ENCODE results near the gene PROX1. TPM values are rescaled to one million over a fixed set of nuclear protein-coding genes. Genes with fewer than 3 reads are reported as not detected.

PROX1 gene
- total and polyA plus RNA-seq, 9 of the 15 experiments (the other 6 are each of a cell fraction or from before 2014, with no cell fraction given), result 0.14 to 0.22 TPM; not detected in 7

DNA sequence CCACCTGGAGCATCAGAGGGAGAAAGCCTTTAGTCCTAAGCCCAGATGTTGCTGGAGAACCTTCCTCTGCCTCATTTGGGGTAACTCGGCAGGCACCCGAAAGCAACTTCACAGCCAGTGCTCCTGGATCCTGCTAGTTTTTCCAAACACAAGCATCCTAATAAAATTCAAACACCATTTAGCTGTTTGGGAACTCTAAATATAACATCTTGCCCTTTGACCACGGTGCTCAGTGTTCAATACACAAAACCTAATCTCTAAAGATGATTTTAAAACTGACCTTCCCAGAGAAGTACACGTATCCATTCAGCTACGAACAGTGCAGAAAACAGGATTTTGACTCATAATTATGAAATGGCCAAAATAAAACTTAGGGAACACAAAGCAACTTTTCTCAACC lies 40.3 kb downstream of the PROX1 start:
- H3K9me1 ChIP-seq (ENCODE audit: control insufficient read depth, insufficient read depth, low read length), result no peaks in the 10 kb centered on the region
- no peak overlapping the region for H2AFZ ChIP-seq (ENCODE audit: low read depth, low read length)
- no peak overlapping the region for H3K4me3 ChIP-seq
- FAIRE-seq (no peak), ATAC-seq (no peak), DNase-seq (ENCODE audit: extremely low read depth in 1 of 4, low spot score in 3 of 4) (no peak)
- no peaks in the 10 kb centered on the region for H4K20me1 ChIP-seq (replicated peaks; ENCODE audit: control insufficient read depth, insufficient read depth, low read length)
- ChIA-PET CTCF (ENCODE audit: low intra/inter-chr PET ratio) (no interaction called here), POLR2A (no interaction called here)
- peaks cover 0 to 15% of the 10 kb centered on the region in 2 experiments; a peak in 3 of 5 replicates for H3K27me3 ChIP-seq (ENCODE audit: control insufficient read depth in 2 of 2, insufficient read depth in 2 of 2, low read length in 2 of 2)
- H3K4me2 ChIP-seq (ENCODE audit: insufficient read depth, low read length), result no peak overlapping the region
- no peak overlapping the region for H3K9ac ChIP-seq (ENCODE audit: insufficient read depth in 1 of 2, low read depth in 2 of 2, low read length in 2 of 2)
- TF ChIP-seq ZNF408 (CRISPR knock-in tag; IDR thresholded peaks at IDR 0.05; ENCODE audit: low read depth), result no peak
- TF ChIP-seq, protein P1, sequence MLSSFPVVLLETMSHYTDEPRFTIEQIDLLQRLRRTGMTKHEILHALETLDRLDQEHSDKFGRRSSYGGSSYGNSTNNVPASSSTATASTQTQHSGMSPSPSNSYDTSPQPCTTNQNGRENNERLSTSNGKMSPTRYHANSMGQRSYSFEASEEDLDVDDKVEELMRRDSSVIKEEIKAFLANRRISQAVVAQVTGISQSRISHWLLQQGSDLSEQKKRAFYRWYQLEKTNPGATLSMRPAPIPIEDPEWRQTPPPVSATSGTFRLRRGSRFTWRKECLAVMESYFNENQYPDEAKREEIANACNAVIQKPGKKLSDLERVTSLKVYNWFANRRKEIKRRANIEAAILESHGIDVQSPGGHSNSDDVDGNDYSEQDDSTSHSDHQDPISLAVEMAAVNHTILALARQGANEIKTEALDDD (IDR thresholded peaks at IDR 0.05), result no peak
- TF ChIP-seq, protein P2, sequence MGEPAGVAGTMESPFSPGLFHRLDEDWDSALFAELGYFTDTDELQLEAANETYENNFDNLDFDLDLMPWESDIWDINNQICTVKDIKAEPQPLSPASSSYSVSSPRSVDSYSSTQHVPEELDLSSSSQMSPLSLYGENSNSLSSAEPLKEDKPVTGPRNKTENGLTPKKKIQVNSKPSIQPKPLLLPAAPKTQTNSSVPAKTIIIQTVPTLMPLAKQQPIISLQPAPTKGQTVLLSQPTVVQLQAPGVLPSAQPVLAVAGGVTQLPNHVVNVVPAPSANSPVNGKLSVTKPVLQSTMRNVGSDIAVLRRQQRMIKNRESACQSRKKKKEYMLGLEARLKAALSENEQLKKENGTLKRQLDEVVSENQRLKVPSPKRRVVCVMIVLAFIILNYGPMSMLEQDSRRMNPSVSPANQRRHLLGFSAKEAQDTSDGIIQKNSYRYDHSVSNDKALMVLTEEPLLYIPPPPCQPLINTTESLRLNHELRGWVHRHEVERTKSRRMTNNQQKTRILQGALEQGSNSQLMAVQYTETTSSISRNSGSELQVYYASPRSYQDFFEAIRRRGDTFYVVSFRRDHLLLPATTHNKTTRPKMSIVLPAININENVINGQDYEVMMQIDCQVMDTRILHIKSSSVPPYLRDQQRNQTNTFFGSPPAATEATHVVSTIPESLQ (CRISPR knock-in tag; IDR thresholded peaks at IDR 0.05), result no peak
- TF ChIP-seq, protein P3, sequence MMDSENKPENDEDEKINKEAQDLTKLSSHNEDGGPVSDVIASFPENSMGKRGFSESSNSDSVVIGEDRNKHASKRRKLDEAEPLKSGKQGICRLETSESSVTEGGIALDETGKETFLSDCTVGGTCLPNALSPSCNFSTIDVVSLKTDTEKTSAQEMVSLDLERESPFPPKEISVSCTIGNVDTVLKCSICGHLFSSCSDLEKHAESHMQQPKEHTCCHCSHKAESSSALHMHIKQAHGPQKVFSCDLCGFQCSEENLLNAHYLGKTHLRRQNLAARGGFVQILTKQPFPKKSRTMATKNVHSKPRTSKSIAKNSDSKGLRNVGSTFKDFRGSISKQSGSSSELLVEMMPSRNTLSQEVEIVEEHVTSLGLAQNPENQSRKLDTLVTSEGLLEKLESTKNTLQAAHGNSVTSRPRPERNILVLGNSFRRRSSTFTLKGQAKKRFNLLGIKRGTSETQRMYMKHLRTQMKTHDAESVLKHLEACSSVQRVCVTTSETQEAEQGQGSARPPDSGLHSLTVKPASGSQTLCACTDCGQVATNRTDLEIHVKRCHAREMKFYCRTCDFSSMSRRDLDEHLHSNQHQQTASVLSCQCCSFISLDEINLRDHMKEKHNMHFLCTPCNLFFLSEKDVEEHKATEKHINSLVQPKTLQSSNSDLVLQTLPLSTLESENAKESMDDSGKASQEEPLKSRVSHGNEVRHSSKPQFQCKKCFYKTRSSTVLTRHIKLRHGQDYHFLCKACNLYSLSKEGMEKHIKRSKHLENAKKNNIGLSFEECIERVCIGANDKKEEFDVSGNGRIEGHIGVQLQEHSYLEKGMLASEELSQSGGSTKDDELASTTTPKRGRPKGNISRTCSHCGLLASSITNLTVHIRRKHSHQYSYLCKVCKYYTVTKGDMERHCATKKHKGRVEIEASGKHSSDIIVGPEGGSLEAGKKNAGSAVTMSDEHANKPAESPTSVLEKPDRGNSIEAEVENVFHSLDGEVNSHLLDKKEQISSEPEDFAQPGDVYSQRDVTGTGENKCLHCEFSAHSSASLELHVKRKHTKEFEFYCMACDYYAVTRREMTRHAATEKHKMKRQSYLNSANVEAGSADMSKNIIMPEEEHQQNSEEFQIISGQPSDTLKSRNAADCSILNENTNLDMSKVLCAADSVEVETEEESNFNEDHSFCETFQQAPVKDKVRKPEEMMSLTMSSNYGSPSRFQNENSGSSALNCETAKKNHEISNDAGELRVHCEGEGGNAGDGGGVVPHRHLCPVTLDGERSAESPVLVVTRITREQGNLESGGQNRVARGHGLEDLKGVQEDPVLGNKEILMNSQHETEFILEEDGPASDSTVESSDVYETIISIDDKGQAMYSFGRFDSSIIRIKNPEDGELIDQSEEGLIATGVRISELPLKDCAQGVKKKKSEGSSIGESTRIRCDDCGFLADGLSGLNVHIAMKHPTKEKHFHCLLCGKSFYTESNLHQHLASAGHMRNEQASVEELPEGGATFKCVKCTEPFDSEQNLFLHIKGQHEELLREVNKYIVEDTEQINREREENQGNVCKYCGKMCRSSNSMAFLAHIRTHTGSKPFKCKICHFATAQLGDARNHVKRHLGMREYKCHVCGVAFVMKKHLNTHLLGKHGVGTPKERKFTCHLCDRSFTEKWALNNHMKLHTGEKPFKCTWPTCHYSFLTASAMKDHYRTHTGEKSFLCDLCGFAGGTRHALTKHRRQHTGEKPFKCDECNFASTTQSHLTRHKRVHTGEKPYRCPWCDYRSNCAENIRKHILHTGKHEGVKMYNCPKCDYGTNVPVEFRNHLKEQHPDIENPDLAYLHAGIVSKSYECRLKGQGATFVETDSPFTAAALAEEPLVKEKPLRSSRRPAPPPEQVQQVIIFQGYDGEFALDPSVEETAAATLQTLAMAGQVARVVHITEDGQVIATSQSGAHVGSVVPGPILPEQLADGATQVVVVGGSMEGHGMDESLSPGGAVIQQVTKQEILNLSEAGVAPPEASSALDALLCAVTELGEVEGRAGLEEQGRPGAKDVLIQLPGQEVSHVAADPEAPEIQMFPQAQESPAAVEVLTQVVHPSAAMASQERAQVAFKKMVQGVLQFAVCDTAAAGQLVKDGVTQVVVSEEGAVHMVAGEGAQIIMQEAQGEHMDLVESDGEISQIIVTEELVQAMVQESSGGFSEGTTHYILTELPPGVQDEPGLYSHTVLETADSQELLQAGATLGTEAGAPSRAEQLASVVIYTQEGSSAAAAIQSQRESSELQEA (IDR thresholded peaks at IDR 0.05; ENCODE audit: low read depth), result no peak
- no peak for TF ChIP-seq OTX1 (CRISPR knock-in tag; IDR thresholded peaks at IDR 0.05)
- no peak for TF ChIP-seq EHMT2 (IDR thresholded peaks at IDR 0.05)
- WGBS (ENCODE audit: insufficient coverage, low coverage, missing lambda C conversion rate), result 0% methylated on average over 5 of the region's 5 CpGs
- H3K36me3 ChIP-seq (ENCODE audit: control insufficient read depth, insufficient read depth, low read length), result no peaks in the 10 kb centered on the region
- no peaks in the 10 kb centered on the region for H3K79me2 ChIP-seq (ENCODE audit: control insufficient read depth, insufficient read depth, low read length)
- intact Hi-C loops (cut with micrococcal nuclease) (no loop called here), in situ Hi-C loops (cut with MboI) (no loop called here)
- H3K9me3 ChIP-seq (replicated peaks; ENCODE audit: control insufficient read depth, insufficient read depth, low read depth, low read length), result no peaks in the 10 kb centered on the region
- H3K27ac ChIP-seq (ENCODE audit: extremely low read depth, low read depth, low read length), result no peak overlapping the region
- no TSS peak for BruUV-seq (replicated peaks)
- H3K4me1 ChIP-seq (replicated peaks in 1 of 2; ENCODE audit: control insufficient read depth in 2 of 2, insufficient read depth in 2 of 2, low read length in 2 of 2), result no peaks in the 10 kb centered on the region

All from K562 (cell line).